Retina (tissue), 1 donor: Measurements from ENCODE around the gene MAMDC2.
"Not testable (repeated sequence)": the region's sequence is repeated elsewhere in the genome, so short reads cannot be mapped to it uniquely, and the experiment has no call there.

Experiments used
- DNase-seq: peaks from one replicate; pipeline ENCODE4 v3.0.0-alpha.2; 2016

The MAMDC2 gene

DNA sequence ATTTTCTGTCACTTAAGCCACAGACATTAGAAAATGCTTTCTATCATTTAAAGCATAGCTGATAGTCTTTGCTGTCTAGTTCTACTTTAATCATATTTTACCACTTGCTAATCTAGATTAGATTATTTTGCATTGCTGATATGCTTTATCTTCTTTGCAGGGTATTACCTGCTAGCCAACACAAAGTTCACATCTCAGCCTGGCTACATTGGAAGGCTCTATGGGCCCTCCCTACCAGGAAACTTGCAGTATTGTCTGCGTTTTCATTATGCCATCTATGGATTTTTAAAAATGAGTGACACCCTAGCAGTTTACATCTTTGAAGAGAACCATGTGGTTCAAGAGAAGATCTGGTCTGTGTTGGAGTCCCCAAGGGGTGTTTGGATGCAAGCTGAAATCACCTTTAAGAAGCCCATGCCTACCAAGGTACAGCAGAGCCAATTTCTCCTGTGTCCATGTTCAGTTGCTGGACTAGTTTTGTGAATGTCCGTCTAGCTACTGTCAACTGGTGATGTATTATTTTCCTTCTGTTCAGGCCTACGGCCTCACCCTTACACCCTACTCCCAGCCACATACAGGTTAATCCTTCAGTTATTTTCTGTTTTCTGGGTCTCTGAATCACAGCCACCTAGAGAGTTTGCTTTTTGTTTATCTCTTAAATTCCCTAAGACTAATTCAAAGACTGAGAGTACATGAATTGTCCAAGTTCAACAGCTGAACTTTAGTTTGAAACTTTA lies 99.9 kb downstream of the MAMDC2 start:
- no peak for DNase-seq

DNA sequence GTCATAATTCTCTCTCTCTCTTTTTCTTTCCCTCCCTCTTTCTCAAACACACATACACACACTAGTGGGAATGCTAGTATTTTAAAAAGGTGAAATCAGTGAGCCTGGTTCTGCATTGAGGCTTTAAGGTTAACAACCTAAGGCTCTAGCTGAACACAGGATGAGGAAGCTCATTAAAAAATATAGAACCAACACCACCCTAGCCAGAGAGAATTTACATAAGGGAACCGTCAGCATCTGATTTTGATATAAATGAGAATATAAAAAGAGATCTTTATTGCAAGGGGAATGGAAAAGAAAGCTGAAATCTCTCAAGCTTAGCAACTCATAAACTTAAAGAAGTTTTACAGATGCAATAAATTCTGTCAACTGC lies 100.5 kb downstream of the MAMDC2 start:
- no peak for DNase-seq

DNA sequence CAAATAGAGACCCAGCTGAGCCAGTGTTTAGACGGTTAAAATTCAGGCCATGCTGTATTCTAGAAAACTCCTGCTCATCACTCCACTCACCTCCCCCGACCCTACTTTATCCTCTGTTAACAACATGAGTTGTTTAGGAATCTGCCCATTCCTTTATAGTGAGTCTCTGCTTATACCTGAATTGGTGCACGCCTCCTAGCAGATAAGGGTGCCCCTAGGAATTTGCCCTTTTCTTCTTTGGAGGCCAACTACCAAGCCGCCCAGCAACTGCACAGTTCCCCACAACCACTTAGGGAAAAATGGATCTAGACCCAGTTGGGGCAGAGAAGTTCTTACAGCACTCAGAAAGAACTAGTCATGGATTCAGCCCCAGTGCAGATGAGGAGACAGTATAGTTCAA lies 102.3 kb downstream of the MAMDC2 start:
- no peak for DNase-seq

DNA sequence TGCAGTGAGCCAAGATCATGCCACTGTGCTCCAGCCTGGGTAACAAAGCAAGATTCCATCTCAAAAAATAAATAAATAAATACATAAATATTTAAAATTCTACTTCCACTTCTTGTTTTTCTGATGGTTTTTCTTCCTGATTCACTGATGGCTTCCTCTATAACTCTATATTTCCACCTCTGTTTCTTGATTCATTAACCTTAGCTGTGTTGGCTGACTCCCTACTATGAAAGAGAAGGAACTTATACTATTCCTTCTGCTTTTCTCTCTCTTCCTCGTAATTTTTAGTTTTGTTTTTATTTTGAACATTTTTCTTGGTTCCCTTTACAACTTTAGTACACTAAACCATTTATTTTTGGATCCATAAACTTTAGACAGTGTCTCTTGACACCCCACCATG lies 103.5 kb downstream of the MAMDC2 start:
- DNase-seq: no peak

DNA sequence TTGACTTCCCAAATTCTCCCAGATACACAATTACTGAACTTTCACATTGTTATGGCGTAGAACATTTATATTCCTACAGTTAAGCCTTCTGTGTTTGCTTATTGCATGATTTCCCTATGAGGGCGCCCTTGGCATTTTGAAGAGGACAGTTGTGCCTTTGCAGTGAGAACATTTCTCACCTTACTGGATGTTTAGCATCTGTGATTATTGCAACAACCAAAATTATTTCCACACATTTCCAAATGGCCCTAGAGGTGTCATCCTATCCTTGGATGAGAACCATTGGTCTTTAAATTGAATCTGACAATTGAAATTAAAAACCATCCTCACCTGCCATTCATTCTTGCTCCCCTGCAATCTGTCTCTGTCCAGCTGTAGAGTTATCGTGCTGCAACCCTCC lies 104.0 kb downstream of the MAMDC2 start:
- no peak for DNase-seq

DNA sequence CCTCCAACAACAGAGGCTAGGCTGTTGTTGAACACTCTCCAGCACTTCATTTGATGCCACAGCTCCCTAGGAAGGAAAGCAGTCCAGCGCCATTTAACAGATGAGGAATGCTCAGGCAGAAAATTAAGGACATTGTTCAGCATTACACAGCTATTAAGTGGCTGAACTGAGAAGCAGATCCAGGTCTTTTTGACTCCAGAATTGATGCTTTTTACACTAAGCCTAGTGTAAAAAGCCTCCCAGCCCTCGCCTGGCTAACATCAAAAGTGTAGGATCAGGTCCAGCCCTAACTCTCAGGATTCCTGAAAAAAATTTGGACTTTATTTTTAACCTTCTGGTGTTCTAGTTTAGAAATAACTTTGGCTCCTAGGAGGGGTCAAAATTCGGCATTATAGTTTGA lies 108.7 kb downstream of the MAMDC2 start:
- DNase-seq: no peak

DNA sequence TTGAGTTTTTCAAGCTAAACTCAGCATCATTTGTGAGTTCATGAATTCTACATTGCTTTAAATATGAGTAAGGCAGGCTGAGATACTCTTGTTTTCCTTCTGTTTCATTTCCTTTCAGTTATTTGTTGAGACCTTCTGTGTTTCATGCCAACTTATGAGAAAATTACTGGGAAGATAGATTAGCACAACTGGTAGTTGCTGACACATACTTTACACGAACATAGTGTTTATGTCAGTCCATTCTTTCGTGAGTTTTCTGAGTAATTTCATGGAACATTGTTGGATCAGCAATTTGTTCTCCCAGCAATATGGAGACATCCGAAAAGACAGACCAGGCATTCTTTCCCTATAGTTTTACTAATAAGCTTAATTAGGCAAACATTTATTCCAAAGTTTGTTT lies 113.1 kb downstream of the MAMDC2 start:
- DNase-seq: no peak

DNA sequence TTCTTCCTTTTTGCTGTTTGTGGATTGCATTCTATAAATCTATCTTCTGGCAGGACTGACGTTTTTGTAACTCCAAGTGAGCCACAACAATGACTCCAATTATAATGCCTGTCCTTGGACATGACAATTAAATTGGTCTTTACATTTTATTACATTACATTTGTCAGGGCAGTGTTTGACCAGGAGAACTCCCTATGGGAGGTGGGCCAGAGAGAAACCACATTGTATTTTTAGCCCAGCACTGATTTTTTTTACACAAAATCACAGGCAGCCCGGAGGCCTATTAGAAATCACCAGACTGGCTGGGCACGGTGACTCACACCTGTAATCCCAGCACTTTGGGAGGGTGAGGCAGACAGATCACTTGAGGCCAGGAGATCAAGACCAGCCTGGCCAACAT lies 116.0 kb downstream of the MAMDC2 start:
- DNase-seq: no peak

DNA sequence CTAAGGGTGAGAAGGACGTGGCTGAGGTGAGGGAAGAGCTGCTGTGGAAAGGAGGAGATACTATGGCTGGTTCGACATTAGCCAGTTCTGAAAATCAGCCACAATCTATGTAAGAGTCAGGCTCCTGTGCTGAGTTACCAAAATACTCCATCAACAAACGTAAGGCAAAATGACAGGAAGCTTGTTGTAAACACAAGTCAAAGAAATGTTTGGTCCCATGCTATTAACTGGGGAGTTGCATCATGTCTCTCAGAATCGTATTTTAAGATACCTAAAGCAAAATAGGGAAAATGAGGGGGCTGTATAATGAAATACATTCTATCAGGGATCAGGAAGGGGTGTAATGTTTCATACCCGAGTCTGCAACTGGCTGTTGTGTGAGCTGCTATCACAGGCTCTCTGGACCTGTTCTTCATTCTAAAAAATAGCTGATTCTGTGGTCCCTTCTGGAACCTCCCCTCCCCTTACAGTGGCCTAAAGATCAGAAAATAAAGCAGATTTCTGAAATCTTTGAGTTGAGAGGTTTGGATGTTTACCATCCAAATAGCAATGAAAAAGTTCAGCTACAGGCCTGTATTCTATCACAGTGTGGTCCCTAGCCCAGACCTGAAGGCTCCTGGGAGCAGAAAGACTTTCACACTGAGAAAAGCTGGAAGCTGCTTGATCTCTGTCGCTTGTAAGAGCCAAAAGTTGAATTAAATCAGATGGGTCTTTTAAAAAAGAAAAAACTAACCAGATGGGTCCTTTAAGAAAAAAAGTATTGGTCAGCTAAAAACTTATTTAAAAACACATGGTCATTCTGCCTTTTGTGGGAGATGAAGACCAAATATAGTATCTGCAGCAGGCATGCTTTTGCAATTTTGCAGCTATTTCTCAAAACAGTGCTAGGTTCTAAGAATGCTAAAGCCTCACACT lies 117.3 kb downstream of the MAMDC2 start:
- no peak for DNase-seq

DNA sequence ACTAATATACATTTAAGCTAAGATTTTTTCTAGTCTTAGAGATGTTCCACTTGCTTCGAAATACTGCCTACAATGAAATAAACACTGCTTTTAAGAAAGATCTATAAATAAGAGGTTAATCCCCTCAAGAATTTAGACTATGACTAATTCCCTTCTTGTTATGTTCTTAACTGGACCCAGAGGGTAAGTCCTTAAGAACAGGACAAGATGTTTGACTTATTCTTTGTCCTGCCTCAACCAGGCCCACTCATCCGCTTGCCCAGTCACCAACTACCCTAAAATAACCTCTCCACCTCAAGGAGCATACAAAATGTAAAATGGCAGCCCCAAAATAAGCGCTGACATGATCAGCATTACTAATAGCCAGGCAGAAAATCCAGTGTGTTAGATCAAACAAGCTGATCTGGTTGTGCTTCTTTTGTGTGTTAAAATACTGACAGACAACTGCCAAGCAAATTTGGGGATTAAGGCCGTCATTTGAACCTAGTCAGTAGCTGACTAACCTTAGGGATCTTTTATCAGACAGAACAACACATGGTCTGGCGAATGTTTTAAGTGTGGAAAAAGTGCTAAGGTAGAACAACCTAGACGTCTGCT lies 121.5 kb downstream of the MAMDC2 start:
- no peak for DNase-seq

DNA sequence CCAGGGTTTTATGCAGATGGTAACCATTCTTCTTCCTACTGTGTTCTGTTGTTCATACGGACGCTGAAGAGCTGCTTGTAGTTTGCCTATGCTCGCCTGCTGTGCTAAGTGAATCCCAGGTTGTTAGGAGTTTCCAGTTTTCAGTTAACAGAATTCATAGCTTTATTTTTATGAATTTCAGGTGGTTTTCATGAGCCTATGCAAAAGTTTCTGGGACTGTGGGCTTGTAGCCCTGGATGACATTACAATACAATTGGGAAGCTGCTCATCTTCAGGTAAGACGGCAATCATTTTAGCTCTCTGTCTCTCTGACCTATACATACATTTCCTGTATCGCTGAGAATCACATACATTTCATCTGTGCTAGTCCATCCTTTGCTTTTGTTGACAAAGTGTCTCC lies 124.9 kb downstream of the MAMDC2 start:
- DNase-seq: no peak

DNA sequence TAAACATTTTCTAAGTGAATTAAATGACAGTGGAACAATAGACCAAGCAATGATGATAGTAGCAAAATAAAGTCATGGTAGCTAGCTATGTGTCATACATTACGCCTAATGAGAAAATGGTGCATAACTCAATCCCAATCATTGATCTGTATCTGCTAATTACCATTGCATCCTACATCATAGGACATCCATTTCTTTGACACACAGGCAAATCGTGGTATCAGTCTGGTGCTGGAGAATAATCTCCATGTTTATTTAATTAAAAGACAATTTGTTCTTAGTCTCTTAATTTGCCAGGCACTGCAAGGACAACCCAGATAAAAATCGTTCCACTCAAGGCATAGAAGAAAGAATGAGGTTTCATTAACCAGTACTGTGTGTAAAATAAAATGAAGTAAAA lies 125.6 kb downstream of the MAMDC2 start:
- DNase-seq: no peak

DNA sequence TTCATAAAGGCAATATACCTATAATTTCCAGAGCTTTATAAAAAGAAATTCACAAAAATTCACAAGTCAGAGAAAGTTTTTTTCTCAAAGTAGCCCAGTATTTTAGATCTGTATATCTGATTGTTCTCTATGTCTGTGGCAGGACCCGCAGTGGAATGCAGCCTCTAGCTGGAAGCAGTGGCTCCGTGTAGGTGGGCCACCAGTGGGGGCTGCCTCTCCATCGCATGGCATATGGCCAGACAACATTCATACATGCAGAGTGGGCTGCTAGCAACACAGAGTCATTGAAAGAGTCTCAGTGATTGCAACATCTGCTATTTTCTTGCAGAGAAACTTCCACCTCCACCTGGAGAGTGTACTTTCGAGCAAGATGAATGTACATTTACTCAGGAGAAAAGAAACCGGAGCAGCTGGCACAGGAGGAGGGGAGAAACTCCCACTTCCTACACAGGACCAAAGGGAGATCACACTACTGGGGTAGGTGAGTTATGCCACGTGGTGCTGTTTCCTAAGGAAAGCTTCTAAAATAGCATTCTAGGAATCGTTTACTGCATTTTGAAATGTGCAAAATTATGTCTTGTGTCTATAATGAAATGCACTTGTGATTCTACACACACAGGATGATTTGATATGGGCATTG lies 126.6 kb downstream of the MAMDC2 start:
- DNase-seq: no peak

DNA sequence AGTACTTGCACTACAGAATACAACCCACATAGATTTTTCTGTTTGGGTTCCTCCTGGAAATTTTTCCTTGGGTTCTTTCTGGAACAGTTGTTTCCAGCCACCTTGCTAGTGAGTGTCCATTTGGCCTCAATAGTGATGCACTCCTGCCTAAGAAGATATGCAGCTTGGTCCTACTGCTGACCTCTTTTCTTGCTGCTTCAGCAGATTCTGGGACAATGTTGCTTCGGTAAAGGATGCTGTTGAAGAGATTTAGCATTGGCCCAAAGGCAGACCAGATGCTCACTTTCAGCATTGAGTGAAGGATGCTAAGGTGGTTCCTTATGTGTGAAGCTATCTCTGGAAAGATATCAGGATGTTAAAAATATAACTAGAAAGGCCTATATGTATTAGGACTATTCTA lies 128.9 kb downstream of the MAMDC2 start:
- DNase-seq: no peak

DNA sequence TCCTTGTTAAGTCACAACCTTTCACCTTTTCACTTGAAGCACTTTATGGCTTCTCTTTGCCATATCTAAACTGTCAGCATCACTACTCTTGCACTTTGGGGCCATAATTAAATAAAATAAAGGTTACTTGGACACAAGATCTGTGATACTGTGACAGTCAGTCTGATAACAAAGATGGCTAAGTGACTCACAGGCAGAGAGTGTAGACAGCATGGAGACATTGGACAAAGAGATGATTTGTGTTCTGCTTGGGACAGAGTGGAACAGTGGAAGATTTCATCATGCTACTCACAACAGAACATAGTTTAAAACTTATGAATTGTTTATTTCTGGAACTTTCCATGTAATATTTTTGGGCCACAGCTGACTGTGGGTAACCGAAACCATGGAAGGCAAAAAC lies 133.5 kb downstream of the MAMDC2 start:
- no peak for DNase-seq

DNA sequence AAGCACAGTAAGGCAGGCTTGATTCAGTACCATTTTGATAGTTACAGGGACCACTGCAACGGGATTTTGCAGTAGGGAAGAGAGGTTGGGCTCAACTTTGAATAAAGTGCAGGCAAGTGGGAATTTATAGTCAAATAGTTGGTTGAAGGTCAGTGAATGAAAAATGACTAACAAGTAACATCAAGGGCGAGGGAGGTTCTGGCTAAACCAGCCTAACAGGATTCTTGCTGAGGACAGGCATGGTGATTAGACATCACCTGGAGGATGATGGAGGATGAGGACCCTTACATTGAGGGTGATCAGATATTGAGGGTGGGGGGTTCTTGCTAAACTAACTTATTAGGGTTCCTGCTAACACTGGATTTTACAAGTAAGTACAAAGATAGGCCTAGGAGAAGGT lies 149.1 kb downstream of the MAMDC2 start:
- no peak for DNase-seq

DNA sequence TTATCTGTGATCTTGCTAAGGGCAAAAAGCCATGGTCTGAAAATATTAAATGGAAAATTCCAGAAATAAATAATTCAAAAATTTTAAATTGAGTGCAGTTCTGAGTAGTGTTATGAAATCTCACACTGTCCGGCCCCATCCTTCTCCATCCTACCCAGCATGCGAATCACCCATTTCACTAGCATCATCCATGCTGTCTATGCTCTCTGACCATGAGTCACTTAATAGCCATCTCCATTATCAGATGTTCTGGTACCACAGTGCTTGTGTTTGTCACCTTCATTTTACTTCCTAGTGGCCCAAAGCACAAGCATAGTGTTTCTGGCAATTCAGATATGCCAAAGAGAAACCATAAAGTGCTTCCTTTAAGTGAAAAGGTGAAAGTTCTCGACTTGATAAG lies 151.8 kb downstream of the MAMDC2 start:
- DNase-seq: no peak

DNA sequence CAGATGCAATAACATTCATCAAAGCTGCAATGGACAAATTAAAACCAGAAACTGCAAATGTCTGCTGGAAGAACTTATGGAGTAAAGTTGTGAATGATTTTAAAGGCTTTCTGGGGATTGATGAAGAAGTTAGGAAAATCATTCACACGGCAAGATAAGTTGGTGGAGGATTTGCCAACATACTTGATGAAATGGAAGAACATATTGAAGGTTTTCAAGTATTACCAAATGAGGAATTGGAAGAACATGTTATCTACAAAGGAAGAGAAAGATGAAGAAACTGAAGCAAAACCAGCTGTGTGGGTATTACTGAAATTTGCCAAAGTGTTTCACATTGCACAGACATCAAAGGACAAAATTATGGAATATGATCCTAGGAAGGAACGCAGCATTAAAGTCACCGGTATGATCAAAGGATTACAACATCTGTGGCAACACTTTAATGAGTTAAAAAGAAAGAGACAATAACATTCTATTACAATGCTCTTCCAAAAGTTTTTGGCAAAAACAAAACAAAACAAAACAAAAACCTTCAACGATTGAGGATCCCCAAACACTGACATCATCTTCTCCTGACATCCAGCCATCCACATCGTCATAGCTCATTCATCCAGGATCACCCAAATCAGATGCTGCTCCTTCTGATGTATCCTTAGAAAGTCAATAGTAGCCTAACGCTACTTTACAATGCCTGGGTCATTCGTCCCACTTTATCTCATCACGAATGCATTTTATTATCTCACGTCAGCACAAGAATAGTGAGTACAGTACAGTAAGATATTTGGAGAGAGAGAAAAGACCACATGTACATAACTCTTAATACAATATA lies 153.8 kb downstream of the MAMDC2 start:
- DNase-seq: no peak

DNA sequence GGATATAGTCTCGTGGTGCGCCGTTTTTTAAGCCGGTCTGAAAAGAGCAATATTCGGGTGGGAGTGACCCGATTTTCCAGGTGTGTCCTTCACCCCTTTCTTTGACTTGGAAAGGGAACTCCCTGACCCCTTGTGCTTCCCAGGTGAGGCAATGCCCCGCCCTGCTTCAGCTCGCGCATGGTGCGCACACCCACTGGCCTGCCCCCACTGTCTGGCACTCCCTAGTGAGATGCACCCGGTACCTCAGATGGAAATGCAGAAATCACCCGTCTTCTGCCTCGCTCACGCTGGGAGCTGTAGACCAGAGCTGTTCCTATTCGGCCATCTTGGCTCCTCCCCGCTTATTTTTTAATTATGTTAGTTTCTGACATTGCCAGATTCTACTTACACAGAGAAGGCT lies 161.1 kb downstream of the MAMDC2 start:
- DNase-seq: not testable (repeated sequence)

DNA sequence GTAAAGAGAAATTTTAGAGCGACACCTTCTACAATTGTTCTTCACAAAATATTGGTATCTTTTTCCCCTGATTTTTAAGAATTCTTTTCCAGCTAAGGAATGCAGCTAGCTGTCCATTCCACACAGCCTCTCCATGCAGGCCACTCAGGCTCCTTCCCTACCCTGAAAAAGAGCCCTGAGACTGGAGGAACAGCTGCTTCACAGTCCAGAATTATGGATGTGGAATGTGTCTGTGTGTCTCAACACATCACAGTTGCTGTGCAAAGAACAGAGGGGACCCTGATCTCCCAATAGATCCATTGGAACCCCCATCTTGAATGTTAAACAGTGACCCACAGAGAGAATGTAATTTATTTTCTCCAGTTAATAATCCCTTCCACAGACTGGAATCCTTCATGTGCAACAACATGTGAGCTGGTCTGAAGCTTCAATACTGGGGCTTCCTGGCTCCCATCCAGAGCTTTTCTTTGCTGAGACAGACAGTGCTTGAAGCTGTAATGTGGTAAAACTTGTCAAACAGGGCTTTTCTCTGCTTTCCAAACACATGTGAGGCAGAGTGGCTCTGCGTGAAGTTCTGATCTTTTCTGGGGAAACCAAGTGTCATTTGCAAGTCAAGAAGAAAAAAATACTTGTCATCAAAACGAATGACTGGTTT lies 161.8 kb downstream of the MAMDC2 start:
- no peak for DNase-seq

DNA sequence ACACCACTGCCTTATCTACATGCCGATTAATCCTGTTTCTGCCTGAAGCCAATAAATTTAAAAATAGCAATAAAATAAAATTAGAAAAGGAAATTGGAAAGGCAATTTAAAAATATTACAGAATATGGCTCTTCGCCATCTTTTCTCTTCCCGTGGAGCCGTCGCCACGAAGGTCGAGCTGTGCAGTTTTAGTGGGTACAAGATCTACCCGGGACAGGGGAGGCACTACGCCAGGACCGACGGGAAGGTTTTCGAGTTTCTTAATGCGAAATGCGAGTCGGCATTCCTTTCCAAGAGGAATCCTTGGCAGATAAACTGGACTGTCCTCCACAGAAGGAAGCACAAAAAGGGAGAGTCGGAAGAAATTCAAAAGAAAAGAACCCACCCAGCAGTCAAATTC lies 173.4 kb downstream of the MAMDC2 start:
- no peak for DNase-seq

DNA sequence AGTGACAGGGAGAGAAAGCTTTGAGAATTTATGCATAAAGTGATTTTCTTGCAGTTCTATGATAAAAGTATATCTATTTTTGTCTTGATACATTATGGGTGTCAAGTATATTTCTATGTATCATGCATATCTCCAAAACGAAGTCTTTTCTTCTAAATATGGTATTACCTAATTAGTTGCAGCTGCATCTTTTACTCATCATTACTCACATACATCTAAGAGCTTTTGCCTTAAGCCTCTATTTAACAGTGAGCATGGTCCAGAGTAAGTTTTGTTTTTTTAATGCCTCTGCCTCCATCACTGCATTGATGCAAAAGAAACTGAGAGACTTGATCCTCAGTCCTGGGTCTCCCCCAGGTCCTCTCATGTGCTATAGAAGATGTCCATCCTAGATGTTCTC lies 175.1 kb downstream of the MAMDC2 start:
- DNase-seq: no peak
